ENCODE data around the gene EP400.
A peak's percentile ranks its signal among the peaks of the same experiment; 100 is the strongest.

Gene EP400

GRCh38 chr12:132081423-132081822 lies 131.7 kb downstream of the EP400 start:
- no peak for DNase-seq (ENCODE audit: low read depth, low spot score)
- H3K4me3 ChIP-seq (ENCODE audit: low read depth, low read length), result no peak overlapping the region
- no peak for TF ChIP-seq CTCF (IDR thresholded peaks at IDR 0.05; ENCODE audit: low read depth, low read length)
- in situ Hi-C loops (cut with HindIII; ENCODE audit: low sequenced_read_pairs), result no loop called here

- in situ Hi-C loops (cut with HindIII; ENCODE audit: low sequenced_read_pairs), result no loop called here
- DNase-seq (ENCODE audit: low read depth, low spot score), result no peak
- H3K4me3 ChIP-seq (ENCODE audit: low read depth, low read length), result peak overlapping the region; percentile 40
- no peak for TF ChIP-seq CTCF (IDR thresholded peaks at IDR 0.05; ENCODE audit: low read depth, low read length)
Measured at GRCh38 chr12:132083614-132083940, 133.8 kb downstream of the EP400 start.

GRCh38 chr12:132083941-132084620 lies 134.3 kb downstream of the EP400 start:
- no peak for TF ChIP-seq CTCF (IDR thresholded peaks at IDR 0.05; ENCODE audit: low read depth, low read length)
- peak overlapping the region; percentile 69 for H3K4me3 ChIP-seq (ENCODE audit: low read depth, low read length)
- DNase-seq (ENCODE audit: low read depth, low spot score), result peak; percentile 90
- in situ Hi-C loops (cut with HindIII; ENCODE audit: low sequenced_read_pairs), result no loop called here

- no peak for TF ChIP-seq CTCF (IDR thresholded peaks at IDR 0.05; ENCODE audit: low read depth, low read length)
- in situ Hi-C loops (cut with HindIII; ENCODE audit: low sequenced_read_pairs), result no loop called here
- DNase-seq (ENCODE audit: low read depth, low spot score), result peak; percentile 31
- H3K4me3 ChIP-seq (ENCODE audit: low read depth, low read length), result peak overlapping the region; percentile 69
Measured at GRCh38 chr12:132084621-132085290, 135.0 kb downstream of the EP400 start.

GRCh38 chr12:132085291-132085635 lies 135.5 kb downstream of the EP400 start:
- TF ChIP-seq CTCF (IDR thresholded peaks at IDR 0.05; ENCODE audit: low read depth, low read length), result no peak
- peak overlapping the region; percentile 69 for H3K4me3 ChIP-seq (ENCODE audit: low read depth, low read length)
- in situ Hi-C loops (cut with HindIII; ENCODE audit: low sequenced_read_pairs), result no loop called here
- no peak for DNase-seq (ENCODE audit: low read depth, low spot score)

- in situ Hi-C loops (cut with HindIII; ENCODE audit: low sequenced_read_pairs), result no loop called here
- no peak for TF ChIP-seq CTCF (IDR thresholded peaks at IDR 0.05; ENCODE audit: low read depth, low read length)
- H3K4me3 ChIP-seq (ENCODE audit: low read depth, low read length), result no peak overlapping the region
- no peak for DNase-seq (ENCODE audit: low read depth, low spot score)
Measured at GRCh38 chr12:132089407-132089910, 139.7 kb downstream of the EP400 start.
